ENCODE results near the gene CDH26. TPM values are rescaled to one million over a fixed set of nuclear protein-coding genes. Genes with fewer than 3 reads are reported as not detected.

Gene CDH26
- total RNA-seq, 1 experiment from 2014 or later: 1.0 TPM

DNA sequence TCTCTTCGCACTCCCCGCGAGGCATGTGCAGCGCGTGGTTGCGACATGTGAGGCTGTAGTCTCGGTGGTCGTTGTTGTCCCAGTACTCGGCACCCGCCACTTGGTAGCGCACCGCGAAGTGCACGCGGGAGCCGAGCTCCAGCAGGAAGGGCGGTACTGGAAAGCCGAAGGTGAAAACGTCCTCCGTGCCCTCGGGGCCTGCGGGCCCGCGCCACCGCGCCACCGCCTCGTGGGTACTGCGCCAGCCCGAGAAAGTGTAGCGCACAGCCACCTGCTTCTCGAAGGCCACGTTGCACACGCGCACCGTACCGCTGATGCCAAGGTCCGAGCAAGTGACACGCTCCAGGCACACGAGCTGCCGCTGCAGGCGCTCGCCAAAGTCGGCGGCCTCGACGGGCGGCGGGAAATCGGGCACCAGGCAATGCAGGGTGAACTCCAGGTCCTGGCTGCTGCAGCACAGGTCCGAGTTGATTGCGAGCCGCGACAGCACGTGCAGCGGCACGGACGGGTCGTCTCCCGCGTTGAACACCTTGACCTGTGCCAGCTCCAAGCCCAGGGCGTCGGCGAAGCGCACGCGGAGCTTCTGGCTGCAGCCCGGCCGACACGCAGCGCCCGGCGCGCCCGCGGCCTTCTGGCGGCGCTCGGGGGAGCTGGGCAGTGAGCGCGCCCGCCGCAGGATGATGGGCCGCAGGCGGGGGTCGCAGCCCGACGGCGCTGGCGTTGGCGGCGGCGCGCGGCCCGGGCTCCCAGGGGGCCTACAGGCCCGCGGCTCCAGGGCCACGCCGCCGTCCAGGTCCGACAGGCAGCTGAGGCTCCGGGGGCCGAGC is 19.0 kb upstream of the CDH26 start (continued):
- TF ChIP-seq GABPB1 (CRISPR knock-in tag; IDR thresholded peaks at IDR 0.05) (no peak), TEAD4 (CRISPR knock-in tag; IDR thresholded peaks at IDR 0.05) (peak; percentile 73; the same call in 1 of the 2 replicates), ZBTB21 (CRISPR knock-in tag; IDR thresholded peaks at IDR 0.05; ENCODE audit: borderline replicate concordance) (no peak), MYBL2 (CRISPR knock-in tag; IDR thresholded peaks at IDR 0.05) (peak; percentile 45; the same call in 1 of the 2 replicates), ZNF423 (CRISPR knock-in tag; IDR thresholded peaks at IDR 0.05) (no peak)
- TF ChIP-seq, protein P1, sequence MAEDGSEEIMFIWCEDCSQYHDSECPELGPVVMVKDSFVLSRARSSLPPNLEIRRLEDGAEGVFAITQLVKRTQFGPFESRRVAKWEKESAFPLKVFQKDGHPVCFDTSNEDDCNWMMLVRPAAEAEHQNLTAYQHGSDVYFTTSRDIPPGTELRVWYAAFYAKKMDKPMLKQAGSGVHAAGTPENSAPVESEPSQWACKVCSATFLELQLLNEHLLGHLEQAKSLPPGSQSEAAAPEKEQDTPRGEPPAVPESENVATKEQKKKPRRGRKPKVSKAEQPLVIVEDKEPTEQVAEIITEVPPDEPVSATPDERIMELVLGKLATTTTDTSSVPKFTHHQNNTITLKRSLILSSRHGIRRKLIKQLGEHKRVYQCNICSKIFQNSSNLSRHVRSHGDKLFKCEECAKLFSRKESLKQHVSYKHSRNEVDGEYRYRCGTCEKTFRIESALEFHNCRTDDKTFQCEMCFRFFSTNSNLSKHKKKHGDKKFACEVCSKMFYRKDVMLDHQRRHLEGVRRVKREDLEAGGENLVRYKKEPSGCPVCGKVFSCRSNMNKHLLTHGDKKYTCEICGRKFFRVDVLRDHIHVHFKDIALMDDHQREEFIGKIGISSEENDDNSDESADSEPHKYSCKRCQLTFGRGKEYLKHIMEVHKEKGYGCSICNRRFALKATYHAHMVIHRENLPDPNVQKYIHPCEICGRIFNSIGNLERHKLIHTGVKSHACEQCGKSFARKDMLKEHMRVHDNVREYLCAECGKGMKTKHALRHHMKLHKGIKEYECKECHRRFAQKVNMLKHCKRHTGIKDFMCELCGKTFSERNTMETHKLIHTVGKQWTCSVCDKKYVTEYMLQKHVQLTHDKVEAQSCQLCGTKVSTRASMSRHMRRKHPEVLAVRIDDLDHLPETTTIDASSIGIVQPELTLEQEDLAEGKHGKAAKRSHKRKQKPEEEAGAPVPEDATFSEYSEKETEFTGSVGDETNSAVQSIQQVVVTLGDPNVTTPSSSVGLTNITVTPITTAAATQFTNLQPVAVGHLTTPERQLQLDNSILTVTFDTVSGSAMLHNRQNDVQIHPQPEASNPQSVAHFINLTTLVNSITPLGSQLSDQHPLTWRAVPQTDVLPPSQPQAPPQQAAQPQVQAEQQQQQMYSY (CRISPR knock-in tag; IDR thresholded peaks at IDR 0.05): peak; percentile 65; the same call in 1 of the 2 replicates
- TF ChIP-seq, protein P2, sequence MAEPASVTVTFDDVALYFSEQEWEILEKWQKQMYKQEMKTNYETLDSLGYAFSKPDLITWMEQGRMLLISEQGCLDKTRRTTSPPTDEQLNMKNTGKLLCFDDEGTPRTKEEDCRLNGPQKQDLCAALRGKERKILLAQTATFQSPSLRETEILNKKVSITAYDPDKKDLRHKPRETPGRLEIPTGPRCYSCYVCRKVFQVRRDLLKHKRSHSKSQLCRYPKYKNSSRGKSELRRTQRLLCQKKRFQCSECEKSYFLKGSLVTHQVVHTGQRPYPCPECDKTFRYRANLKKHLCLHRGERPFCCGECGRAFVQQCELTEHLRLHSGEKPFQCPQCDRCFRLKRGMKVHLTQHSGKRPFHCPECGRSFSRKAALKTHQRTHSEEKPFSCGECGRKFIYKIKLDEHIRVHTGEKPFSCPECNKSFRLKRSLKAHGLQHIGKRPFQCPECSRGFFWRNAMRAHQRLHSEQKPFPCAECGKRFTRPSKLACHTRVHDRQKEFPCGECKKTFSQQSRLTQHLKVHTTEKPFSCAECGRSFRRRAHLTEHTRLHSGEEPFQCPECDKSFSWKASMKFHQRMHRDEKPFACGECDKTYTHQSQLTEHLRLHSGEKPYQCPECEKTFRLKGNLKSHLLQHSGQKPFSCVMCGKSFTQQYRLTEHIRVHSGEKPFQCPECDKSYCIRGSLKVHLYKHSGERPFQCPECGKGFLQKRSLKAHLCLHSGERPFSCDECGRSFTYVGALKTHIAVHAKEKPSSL (CRISPR knock-in tag; conservative IDR thresholded peaks at IDR 0.05): no peak
- TF ChIP-seq, protein P3, sequence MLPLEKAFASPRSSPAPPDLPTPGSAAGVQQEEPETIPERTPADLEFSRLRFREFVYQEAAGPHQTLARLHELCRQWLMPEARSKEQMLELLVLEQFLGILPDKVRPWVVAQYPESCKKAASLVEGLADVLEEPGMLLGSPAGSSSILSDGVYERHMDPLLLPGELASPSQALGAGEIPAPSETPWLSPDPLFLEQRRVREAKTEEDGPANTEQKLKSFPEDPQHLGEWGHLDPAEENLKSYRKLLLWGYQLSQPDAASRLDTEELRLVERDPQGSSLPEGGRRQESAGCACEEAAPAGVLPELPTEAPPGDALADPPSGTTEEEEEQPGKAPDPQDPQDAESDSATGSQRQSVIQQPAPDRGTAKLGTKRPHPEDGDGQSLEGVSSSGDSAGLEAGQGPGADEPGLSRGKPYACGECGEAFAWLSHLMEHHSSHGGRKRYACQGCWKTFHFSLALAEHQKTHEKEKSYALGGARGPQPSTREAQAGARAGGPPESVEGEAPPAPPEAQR (CRISPR knock-in tag; IDR thresholded peaks at IDR 0.05): no peak
- TF ChIP-seq, protein P4, sequence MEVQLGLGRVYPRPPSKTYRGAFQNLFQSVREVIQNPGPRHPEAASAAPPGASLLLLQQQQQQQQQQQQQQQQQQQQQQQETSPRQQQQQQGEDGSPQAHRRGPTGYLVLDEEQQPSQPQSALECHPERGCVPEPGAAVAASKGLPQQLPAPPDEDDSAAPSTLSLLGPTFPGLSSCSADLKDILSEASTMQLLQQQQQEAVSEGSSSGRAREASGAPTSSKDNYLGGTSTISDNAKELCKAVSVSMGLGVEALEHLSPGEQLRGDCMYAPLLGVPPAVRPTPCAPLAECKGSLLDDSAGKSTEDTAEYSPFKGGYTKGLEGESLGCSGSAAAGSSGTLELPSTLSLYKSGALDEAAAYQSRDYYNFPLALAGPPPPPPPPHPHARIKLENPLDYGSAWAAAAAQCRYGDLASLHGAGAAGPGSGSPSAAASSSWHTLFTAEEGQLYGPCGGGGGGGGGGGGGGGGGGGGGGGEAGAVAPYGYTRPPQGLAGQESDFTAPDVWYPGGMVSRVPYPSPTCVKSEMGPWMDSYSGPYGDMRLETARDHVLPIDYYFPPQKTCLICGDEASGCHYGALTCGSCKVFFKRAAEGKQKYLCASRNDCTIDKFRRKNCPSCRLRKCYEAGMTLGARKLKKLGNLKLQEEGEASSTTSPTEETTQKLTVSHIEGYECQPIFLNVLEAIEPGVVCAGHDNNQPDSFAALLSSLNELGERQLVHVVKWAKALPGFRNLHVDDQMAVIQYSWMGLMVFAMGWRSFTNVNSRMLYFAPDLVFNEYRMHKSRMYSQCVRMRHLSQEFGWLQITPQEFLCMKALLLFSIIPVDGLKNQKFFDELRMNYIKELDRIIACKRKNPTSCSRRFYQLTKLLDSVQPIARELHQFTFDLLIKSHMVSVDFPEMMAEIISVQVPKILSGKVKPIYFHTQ (CRISPR knock-in tag; IDR thresholded peaks at IDR 0.05): no peak

DNA sequence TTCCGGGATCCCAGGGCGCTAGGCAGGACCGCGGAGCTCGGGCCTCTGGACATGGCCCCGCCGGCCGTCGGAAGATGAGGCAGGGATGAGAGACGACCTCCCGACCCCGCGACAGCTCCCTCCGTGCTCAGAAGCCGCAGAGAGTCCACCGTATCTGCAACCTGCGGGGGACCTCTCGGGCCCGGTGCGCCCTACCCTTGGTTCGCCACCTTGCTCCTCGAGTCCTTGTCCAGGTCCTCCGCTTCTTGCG is 18.4 kb upstream of the CDH26 start:
- CTCF ChIA-PET: interaction anchor here (0.6 to 2.1 kb wide), 6 partner anchors 16 to 156 kb away, joined by 3 to 13 read pairs (median 4); no protein-coding TSS in a partner anchor
- TF ChIP-seq NFATC4 (CRISPR knock-in tag; IDR thresholded peaks at IDR 0.05) (no peak), SMAD4 (CRISPR knock-in tag; IDR thresholded peaks at IDR 0.05) (no peak), ZNF416 (CRISPR knock-in tag; IDR thresholded peaks at IDR 0.05) (no peak), PRRX2 (CRISPR knock-in tag; IDR thresholded peaks at IDR 0.05) (no peak), FOXK1 (CRISPR knock-in tag; IDR thresholded peaks at IDR 0.05) (no peak), TEAD1 (CRISPR knock-in tag; IDR thresholded peaks at IDR 0.05) (no peak), TP53 (CRISPR knock-in tag; IDR thresholded peaks at IDR 0.05) (no peak), FOXP1 (CRISPR knock-in tag; IDR thresholded peaks at IDR 0.05; ENCODE audit: borderline replicate concordance) (no peak), TCF7 (CRISPR knock-in tag; IDR thresholded peaks at IDR 0.05; ENCODE audit: low read depth) (no peak), JUN (CRISPR knock-in tag; IDR thresholded peaks at IDR 0.05) (no peak), ZNF671 (CRISPR knock-in tag; IDR thresholded peaks at IDR 0.05) (no peak)
- TF ChIP-seq, protein P5, sequence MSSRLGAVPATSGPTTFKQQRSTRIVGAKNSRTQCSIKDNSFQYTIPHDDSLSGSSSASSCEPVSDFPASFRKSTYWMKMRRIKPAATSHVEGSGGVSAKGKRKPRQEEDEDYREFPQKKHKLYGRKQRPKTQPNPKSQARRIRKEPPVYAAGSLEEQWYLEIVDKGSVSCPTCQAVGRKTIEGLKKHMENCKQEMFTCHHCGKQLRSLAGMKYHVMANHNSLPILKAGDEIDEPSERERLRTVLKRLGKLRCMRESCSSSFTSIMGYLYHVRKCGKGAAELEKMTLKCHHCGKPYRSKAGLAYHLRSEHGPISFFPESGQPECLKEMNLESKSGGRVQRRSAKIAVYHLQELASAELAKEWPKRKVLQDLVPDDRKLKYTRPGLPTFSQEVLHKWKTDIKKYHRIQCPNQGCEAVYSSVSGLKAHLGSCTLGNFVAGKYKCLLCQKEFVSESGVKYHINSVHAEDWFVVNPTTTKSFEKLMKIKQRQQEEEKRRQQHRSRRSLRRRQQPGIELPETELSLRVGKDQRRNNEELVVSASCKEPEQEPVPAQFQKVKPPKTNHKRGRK (CRISPR knock-in tag; IDR thresholded peaks at IDR 0.05; ENCODE audit: borderline replicate concordance): no peak
- TF ChIP-seq, protein P2 (CRISPR knock-in tag; conservative IDR thresholded peaks at IDR 0.05): no peak

More for the DNA sequence above, 18.4 kb upstream of the CDH26 start:
- POLR2A ChIA-PET: interaction anchor here (1.1 kb wide), 1 partner anchor 54 kb away, joined by 5 read pairs; no protein-coding TSS in a partner anchor
- no peak overlapping the region for H3K27ac Mint-ChIP-seq
- peaks cover 7% of the 10 kb centered on the region for H3K9me3 Mint-ChIP-seq
- H3K4me3 Mint-ChIP-seq: peak overlapping the region; percentile 77
- DNase-seq (ENCODE audit: low spot score) (peak; percentile 40), ATAC-seq (peak; percentile 15)
- H3K4me1 Mint-ChIP-seq: peaks cover 7% of the 10 kb centered on the region
- peaks cover 43% of the 10 kb centered on the region for H3K27me3 Mint-ChIP-seq (ENCODE audit: low read depth)
- H3K36me3 Mint-ChIP-seq: peaks cover 16% of the 10 kb centered on the region

All from WTC11 (cell line).